ENCODE measurements around the gene ACKR3. TPM values are rescaled to one million over a fixed set of nuclear protein-coding genes. Genes with fewer than 3 reads are reported as not detected.

The ACKR3 gene
- total RNA-seq, 2 experiments from 2014 or later = 0.45 to 0.49 TPM

DNA sequence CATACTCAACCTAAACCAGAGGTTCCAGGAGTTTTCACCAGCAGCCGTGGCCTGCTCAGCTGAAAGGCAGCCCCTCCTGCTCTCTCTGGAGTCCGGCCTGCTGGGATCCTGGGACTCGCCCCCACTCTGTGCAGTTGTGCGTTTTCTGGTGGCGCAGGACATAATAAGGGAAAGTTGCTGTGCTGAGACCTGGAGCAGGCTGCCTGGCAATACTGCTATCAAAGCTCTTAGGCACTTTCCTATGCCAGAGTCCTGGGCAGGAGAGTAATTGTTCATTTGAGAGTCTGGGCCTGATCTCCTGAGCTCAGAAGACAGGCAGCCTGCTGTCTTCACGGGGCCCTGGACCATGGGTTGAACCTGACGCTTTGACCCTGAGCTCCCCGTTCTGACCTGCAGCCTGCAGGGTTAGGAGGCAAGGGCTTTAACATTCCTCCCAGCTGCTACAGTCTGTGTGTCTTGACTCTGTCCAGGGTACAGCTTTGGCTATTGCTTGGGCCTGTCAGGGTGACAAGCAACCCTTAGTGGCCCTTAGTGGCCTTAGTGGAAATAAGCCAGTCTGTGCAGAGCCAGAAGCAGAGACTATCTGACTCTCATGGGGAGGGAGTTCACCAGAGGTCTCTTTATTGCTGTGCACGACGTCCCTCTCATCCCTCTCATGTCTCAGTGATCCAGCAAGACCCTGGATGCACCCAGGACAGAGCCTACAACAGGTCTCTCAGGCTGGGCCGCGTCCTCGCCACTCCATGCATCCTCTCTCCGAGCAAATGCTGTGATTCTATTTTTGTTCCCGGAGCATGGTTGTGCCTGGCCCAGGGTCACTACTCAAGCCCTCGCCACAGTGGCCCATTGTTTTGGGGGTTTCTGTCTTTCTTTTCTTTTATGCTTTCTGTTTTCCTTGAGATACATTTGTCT, 60.6 kb downstream of the ACKR3 start:
- no peak overlapping the region for H3K4me3 Mint-ChIP-seq
- H3K36me3 Mint-ChIP-seq (ENCODE audit: low read depth) = no peaks in the 10 kb centered on the region
- DNase-seq = no peak
- no peaks in the 10 kb centered on the region for H3K27me3 Mint-ChIP-seq (ENCODE audit: low read depth)
- CTCF ChIA-PET = no interaction called here
- no peak overlapping the region for H3K27ac Mint-ChIP-seq
- H3K9me3 Mint-ChIP-seq = no peaks in the 10 kb centered on the region
- intact Hi-C loops (cut with micrococcal nuclease) = no loop called here
- H3K4me1 Mint-ChIP-seq (ENCODE audit: low read depth) = no peaks in the 10 kb centered on the region

DNA sequence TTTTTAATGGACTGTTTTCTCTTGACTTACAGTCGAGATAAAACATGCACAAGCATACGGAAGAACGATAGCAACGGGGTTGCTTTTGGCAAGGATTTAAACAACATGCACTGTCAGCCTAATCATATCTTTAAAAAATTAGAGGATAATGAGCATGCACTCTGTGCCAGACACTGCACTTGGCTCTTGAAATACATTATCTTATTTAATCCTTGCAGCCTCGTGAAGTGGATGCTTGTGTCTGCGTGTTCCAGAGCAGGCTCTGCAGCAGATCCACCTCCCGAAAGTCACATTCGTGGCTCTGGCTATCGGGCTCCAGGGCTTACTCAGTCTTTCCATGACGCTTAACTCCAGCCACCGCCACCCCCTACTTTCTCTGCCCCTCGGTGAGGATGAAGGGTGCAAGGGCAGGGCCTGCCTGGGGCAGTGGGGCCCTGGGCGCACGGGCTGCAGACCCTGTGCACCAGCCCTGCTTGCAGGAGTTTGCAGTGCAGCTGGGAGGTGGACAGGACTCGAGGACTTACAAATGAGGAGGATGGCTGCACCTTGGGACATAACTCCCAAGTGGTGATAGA, 61.7 kb downstream of the ACKR3 start:
- Mint-ChIP-seq H3K27me3 (ENCODE audit: low read depth) (no peaks in the 10 kb centered on the region), H3K36me3 (ENCODE audit: low read depth) (no peaks in the 10 kb centered on the region), H3K4me1 (ENCODE audit: low read depth) (no peaks in the 10 kb centered on the region), H3K9me3 (no peaks in the 10 kb centered on the region), H3K4me3 (no peak overlapping the region), H3K27ac (no peak overlapping the region)
- no peak for DNase-seq
- intact Hi-C loops (cut with micrococcal nuclease) = no loop called here
- CTCF ChIA-PET = no interaction called here

DNA sequence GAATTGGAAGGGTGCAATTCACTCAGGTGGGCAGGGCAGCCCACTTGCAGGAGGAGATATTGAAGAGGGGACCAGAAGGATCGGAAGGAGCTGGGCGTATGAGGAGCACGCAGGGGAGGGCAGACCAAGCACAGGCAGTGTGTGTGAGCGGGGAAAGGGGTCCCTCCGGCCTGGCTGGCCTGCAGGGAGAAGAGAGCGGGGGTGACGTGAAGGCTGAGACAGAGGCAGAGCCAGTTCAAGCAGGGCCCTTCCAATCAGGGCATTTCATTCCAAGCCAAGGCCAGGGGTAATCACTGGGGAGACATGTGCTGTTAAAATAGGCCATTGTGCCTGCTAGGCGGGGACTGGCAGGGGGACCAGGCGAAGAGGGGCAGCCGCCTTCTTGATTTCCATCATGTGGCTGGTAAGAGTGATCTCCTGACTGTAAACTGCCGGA, 62.2 kb downstream of the ACKR3 start:
- H3K27ac Mint-ChIP-seq = no peak overlapping the region
- intact Hi-C loops (cut with micrococcal nuclease) = no loop called here
- no peak for DNase-seq
- no peak overlapping the region for H3K4me3 Mint-ChIP-seq
- H3K9me3 Mint-ChIP-seq = no peaks in the 10 kb centered on the region
- CTCF ChIA-PET = no interaction called here
- H3K4me1 Mint-ChIP-seq (ENCODE audit: low read depth) = no peaks in the 10 kb centered on the region
- H3K27me3 Mint-ChIP-seq (ENCODE audit: low read depth) = no peaks in the 10 kb centered on the region
- no peaks in the 10 kb centered on the region for H3K36me3 Mint-ChIP-seq (ENCODE audit: low read depth)

Measured in activated naive CD4-positive, alpha-beta T cell treated with anti-CD3 and anti-CD28 coated beads for 36 hours (primary cell).